Measurements from ENCODE around the gene TEKT3.
A peak's percentile ranks its signal among the peaks of the same experiment; 100 is the strongest.

Gene TEKT3

DNA sequence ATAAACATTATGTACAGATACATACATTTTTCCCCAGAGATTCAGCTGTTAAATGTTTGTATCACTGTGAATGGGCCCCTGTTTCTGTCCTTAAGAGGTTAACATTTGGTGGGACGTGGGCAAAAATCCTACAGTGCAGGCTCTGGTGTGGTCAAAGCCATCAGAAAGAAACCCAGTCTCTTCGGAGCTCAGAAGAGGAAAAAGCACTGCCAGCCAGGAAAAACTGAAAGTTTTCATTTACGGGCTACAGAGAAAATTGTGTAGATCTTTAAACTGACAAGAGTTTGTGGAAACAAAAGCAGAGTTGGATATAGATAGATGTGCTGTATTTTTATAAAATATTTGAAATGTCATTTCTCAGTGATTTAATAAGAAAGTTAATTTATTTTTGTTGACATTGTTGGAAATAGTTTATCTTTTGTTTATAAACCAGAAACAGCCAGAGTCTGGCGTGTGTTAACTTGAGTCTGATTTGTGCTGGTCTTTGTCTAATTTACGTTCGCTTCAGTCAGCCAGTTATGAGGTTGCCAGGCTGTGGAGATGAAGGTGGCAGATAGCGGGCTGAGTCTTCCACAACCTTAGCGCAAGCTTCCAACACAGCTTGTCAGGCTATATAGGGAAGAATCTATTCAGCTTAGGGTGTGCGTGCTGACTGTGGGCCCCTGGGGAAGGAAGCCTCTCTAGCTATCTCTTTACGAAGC lies 9.5 kb upstream of the TEKT3 start:
- no peak for DNase-seq (ENCODE audit: low read depth)

DNA sequence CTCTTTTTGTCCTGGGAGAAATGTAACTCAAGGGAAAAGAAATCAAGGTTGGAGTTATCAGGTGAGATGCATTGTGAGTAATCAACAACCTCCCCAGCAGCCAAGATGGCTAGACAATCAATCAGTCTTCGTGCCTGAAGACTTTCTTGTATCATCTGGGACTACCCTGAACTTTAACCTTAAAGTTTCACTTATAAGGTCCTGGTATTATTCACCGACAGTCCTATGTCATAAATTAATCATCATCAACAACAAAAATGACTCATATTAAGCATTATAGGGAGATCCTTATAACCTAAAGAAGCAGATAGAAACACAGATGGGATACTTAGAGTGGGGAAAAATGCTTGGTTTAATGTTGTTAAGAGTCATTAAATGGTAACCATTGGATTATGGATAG lies 7.7 kb upstream of the TEKT3 start:
- no peak for DNase-seq (ENCODE audit: low read depth)

DNA sequence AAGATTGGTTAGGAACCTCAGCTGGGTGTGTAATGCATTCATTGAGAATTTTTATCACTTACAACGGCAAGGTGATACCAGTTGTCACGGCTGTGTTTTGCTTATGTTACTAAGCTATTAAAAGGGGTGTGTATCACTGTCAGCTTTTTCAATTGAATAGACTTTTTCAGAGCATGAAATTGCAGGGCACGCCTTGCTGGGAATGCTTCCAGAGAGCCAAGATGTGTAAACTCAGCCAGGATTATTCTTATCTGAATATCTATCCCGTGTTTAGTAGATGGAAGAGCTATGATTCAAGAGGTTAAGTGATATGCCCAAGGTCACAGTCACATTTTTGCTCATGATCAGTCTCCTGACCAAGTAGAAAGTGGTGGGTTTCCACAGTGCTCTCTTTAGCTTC lies 6.6 kb upstream of the TEKT3 start:
- no peak for DNase-seq (ENCODE audit: low read depth)

DNA sequence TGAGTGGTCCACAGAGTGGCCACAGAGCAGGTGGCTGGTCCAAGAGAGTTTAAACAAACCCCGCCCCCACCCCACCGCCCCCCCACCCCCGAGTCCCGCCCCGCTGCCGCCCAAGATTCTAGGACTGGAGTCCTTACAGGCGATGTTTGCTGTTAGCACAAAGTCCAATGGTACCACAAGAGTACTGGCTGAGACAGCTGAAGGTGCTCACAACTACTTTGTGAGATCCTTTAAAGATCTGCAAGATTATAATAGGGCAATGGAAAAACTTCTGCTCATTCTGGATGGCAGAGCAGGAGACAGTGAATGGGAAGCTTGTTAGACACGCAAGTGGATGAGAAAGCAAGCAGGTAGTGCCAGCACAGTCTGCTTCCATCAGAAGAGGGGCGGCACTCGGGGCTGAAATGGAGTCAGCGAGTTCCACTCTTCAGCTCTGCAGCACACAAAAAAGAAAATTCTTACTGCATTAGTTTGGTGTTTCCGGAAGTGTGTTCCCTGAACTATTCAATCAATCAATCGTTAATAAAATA lies 4.7 kb upstream of the TEKT3 start:
- no peak for DNase-seq (ENCODE audit: low read depth)

DNA sequence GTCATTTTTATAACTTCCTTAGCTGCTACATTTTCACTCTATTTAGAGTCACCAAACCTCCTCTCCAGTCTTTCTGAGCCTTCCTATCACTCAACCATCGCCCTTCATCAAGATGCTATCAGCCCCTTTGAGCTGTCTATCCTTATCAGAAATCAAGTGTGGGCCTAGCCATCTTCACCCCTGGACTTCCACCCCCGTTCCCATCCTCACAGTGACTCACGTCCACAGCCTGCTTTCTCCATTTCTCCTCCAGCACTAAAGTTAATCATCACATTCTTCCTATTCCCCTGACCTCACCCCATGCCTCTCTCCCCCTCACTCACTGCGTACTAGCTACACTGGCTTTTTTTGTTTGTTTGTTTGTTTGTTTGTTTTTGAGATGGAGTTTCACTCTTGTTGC lies 2.4 kb upstream of the TEKT3 start:
- no peak for DNase-seq (ENCODE audit: low read depth)

DNA sequence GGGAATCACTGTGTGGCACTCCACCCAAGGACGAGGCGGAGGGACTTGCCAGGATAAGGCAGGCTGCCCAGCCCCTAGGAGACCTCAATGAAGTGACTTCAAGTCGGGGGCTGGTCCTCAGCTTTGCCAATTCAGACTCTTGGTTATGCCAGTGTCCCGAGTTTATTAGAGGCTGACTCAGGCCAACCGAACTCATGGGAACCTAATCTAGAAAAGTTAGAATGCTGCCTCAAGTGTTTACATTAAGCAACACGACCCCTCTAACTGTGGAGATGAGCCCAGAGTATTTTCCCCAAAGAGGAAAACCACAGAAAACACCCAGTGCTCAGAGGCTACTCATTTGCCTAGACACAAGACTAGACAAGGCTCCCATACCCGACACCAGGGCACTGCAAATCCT lies 1.1 kb upstream of the TEKT3 start:
- DNase-seq (ENCODE audit: low read depth) = no peak

DNA sequence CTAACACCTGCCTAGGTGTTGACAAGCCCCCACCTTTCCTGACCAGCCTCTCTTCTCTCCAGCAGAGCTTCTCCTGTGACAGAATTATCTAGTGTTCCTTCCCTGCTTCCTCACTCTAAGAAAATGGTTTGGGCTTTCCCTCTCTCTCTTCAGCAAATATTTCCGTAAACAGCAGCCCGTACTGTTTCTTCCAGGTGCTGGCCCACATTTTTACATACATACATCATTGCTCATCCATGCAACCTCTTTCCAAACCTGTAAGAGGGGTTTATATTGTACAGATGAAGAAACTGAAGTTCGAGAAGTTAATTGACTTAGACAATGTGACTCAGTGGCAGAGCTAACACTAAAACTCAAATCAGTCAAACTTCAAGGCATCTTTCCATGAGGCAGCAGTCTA lies 569 bp upstream of the TEKT3 start:
- no peak for DNase-seq (ENCODE audit: low read depth)

DNA sequence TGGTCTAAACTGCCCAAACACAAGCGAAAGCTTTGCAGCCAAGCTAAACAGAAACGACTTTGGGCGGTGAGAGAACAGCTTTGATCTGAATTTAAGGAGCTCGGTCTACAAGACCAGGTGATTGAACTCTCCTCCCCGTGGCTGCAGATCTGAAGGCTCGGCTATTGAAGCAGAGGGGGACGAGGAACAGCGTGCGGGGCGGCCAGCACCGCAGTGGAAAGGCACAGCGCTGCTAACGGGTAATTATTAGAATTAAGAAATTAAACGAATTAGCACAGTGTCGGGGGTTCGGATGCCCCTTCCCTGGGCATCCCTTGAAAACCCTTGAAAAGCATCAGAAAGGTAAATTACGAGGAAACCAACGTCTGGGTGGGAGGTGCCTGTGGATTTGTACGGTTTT lies 431 bp downstream of the TEKT3 start:
- DNase-seq (ENCODE audit: low read depth) = no peak

DNA sequence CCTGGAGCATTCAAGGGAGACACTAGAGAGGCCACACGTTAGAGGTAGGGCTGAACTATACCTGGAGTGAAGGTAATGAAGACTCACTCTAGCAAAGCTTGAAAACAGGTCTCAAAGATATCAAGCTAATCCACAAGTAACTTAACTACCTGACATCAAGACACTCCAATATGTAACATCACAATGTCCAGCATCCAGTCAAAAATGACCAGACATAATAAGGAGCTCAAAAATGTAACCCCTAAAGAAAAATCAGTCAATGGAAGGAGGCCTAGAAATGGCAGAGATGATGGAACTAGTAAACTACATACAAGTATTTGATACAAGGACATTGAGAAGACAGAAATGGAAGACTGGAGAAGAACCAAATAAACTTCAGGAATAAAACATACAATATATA lies 6.0 kb downstream of the TEKT3 start:
- no peak for DNase-seq (ENCODE audit: low read depth)

DNA sequence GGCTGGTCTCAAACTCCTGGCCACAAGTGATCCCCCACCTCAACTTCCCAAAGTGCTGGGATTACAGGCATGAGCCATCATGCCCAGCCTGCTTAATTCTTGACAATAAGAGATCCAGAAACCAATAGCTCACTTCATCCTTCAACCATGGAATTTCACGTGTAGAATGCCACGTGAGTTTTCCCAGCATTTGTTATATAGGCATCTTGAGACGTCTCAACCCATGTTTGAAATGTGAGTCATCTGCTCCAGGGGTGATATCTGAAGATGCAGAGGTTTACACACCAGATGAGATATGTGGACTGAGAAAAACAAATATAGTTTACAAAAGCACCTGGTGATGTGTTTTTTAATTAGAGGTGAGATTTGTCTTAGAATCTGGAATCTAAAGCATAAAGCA lies 7.1 kb downstream of the TEKT3 start:
- DNase-seq (ENCODE audit: low read depth) = no peak

DNA sequence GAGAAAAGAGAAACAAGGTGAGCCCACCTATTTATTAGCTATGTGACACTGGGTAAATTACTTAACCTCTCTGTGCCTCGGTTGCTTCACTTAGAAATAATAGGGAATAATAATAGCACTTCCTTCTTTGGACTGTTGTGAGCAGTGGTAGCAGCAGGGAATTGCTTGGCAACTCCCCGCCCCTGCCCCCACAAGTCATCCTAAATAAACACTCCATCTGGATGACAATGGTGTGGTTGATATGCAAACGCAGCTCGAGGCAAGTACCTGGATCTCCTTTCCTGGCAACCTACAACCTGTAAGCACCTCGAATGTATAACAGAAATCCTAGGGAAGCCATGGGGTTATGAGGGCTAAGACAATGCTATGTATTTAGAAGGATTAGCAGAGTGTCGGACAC lies 9.1 kb downstream of the TEKT3 start:
- no peak for DNase-seq (ENCODE audit: low read depth)

DNA sequence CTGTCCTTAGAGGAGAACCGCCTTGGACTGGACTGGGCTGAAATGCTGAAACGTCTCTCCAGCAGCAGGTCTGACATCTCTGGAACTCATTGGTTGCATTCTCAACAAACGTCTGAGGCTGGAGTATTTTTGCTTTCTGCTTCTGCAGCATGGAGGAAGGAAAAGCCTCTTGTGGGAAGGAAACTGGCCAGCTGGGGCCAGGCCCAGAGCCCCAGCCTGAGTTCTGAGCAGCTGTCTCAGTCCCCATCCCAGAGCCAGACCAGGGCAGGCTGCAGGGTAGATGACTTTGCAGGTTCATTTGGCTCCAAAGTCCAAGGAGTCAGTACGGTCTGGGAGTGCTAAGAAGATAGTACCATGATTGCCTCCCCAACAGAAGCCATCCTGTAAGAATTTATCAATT lies 18.3 kb downstream of the TEKT3 start:
- no peak for DNase-seq (ENCODE audit: low read depth)

DNA sequence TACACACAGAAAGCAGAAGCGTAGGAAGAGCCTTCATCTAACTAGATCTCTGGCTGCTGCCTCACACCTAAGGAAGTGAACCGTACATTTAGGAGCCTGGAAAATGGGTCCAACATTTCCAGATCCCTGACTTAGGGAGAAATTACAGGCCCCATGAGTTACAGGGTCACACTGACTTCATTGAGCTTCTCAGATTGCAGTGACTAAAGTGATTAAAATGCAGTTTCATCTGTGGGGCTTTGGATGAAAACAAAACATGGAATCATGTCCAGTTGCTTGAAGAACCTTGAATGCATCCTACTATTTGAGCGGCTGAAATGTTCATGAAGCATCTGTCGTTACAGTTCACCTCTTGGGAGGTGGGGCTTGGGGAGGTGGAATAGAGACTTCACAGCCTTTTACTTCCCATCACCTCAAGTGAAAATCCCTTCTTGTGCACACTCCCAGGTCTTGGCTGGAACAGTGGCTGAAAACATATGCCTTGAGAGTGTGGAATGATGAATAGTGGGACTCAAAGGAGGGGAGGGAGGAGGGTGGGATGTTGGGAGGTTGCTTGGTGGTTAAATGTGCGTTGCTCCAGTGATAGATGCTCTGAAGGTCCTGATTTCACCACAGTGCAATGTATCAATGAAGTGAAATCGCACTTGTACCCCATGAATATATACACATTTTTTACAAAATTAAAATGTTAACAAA lies 19.7 kb downstream of the TEKT3 start:
- peak; percentile 24 for DNase-seq (ENCODE audit: low read depth)

DNA sequence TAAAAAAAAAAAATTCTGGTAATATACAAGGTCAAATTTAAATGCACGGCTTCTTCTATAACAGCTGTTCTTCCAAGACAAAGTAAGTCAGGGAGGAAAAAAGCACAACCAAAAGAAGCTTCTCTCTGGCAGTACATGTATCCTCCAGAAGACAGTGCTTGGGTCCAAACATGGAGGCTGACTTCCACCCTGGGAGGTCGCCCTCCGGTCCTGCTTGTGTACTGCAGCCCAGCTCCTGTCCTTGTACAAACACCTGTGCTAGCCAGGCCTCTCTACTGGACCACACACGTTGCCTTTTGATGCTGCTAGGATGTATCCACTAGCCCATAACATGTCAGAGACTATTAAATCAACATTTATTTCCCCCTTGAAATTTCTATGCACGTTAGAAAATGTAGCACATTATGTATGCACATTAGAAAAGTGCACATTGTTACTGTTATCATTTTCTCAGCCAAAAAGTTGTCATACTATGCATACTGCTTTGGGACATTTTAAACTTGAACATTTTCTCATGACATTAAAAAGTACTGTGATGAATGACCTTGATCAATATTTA lies 21.9 kb downstream of the TEKT3 start:
- DNase-seq (ENCODE audit: low read depth) = no peak

DNA sequence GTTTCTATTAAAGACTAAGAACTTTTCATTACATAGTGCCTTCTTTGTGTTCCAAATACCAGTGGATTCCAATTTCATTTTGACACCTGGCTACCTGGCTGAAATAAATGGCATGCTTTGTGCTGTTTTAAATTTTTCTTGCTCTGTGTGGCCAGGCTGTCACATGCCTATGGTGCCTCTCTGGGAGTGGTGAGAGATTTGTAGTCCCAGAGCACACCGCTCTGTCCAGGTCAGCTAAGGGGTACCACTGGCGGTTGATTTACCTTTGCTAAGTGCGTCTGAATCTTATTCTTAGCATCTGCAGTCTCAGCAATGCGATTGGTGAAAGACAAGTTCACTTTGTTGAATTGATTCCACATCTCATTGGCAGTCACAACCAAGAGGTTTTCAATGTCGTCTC lies 29.4 kb downstream of the TEKT3 start:
- no peak for DNase-seq (ENCODE audit: low read depth)

DNA sequence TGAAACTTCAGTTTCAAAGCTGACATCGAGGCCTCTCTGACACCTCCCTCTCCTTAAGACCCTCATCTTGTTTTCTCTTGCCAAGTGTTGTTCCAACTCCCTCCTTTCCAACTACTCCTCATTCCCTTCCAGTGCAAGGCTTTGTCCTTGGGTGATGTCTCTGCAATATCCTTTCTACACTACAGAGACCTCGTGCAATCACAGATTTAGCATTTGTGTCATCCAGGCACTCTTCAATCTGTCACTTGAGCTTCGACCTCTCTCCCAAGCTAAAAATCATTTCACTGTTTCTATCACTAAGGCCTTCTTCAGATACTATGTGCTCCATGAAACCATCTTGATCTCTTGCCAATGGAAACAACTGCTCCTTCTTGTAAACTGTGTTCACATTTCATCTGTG lies 31.6 kb downstream of the TEKT3 start:
- DNase-seq (ENCODE audit: low read depth) = no peak

DNA sequence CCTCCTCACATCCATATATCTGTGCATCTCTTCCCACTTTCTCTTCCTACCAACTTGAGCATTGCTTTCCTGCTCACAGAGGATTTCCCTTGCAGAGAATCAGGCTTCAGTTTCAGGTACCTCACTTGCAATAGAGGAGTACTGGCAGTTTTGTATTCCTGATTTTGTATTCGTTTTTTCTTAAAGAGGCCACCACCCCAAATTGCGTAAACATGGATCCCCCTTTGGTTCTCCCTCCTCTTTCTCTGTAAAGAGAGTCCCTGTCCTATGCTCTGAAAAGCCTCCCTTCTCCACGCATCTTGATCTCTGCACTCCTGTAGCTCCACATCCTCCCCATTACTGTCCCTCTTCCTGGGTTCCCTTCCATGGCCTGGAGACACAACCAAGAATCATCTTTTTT lies 32.2 kb downstream of the TEKT3 start:
- no peak for DNase-seq (ENCODE audit: low read depth)

DNA sequence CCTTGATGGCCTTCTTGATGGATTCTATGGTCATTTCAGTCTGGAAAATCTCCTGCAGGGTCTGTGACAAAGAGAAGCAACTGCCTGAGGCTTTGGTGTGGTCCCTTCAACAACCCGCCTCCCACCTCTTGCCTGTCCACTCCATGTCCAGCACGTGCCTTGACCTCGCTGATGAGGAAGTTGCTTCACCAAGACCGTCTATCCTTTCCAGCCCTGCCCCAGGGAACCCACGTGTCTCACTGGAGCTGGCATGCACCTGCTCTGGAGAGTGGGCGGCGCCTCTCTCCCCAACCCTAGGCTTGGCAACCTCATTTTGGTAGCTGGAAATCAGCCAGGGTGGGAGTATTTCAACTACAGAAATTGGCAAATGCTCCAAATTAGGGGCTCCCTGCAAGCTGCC lies 32.6 kb downstream of the TEKT3 start:
- DNase-seq (ENCODE audit: low read depth) = no peak

DNA sequence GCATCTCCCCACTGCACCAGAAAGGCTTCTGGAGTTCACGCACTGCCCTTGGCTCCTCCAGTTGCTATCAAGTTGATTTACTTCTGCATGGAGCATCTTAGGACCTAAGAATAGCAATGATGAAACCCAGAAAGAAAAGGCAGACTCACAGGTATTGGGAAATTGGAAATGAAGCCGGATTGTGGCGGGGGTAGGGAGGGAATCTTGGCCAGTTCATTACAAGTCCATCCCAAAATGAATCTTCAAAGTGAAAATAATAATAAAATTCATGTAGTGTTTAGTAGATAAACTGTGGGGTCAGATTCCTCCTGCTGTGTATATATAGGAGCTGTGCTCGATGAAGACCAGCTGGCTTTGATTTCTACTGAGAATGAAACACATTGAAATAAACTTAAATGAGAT lies 33.7 kb downstream of the TEKT3 start:
- DNase-seq (ENCODE audit: low read depth) = no peak

DNA sequence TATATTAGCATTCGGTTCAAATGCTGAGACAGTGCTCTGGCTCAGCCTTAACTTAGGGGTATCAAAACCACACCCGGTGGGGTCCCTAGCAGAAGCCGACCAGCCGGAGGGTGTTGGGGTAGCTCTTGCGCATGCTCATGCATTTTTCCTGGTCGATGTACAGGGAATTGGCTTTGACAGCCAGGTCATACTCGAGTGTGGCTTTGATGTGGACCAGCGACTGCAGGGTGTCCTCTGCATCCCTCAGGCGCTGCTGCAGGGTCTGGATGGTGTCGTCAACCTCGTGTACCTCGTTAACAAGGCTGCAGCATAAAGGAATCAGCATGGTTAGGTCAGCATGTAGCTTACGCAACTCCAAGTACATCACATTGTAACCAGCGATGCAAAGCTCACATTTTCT lies 37.5 kb downstream of the TEKT3 start:
- no peak for DNase-seq (ENCODE audit: low read depth)

DNA sequence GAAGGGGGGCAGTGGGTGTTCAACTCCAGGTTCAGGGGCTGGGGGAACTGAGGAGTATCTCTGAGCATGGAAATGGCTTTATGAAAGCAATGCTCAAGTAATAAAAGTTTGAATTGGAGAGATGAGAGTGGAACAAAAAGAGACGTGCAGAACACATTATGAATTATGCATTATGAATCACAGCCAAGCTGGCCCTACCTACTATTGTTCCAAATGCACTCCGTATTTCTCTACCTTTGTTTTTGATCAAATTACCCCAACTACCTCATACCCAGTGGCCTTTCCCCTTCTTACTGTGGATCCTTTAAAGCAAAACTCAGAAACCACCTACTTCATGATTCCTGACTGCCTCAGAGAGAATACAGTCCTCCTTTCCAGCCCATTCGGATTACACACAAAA lies 38.1 kb downstream of the TEKT3 start:
- DNase-seq (ENCODE audit: low read depth) = no peak

DNA sequence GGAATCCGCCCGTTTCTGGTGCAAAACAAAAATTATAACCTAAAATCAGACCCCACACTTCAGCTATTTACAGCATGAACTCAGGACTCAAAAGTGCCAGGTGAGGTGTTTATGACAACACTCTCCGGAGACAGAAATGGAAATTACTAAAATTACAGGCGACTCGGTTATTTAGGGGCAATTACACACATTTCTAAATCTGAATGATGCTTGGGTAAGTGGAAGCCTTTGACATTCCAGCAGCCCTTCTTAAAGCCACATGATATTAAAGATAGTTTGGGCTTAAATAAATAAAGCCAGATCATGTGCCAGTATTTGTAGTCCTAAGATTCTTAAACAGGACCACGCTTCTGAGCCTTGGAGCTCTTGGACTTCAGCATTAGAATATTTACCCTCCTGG lies 39.6 kb downstream of the TEKT3 start:
- no peak for DNase-seq (ENCODE audit: low read depth)

DNA sequence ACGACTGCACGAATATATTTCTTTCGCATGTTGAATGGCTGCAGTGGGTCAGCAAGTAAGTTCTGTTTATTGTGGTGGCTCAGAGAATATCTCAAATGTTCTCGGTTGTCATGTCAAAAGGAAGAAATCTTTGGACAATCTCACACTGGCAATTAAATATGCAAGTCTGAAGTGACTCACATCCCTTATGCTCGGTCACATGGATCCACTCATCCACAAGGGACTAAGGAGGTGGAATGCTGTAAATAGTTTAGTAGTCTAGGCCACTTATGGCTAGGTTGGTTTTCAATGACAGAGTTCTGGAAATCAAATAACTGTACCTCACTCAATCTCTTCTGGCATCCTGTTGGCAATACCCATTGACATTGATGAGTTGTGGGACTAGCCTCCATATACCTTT lies 43.2 kb downstream of the TEKT3 start:
- DNase-seq (ENCODE audit: low read depth) = peak; percentile 61

DNA sequence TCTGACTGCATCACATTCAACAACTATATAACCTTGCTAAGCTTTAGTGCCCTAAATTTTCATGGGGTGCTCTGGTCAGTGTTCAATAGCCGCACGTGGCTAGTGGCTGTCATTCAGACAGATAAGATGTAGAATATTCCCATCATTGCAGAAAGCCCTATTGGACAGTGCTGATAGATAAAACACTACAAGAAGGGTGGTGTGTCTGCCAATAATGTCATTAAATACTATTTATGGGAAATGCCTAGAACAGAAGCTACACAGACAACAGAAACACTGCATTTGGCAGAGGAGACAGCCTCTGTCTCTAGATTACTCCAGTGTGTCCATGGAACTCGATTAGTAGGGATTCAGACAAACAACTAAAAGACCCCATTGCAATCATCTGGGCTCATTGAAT lies 47.8 kb downstream of the TEKT3 start:
- no peak for DNase-seq (ENCODE audit: low read depth)
